ENCODE data around the gene ZNF691.
"Not testable (repeated sequence)": the region's sequence is repeated elsewhere in the genome, so short reads cannot be mapped to it uniquely, and the experiment has no call there.

The ZNF691 gene

DNA sequence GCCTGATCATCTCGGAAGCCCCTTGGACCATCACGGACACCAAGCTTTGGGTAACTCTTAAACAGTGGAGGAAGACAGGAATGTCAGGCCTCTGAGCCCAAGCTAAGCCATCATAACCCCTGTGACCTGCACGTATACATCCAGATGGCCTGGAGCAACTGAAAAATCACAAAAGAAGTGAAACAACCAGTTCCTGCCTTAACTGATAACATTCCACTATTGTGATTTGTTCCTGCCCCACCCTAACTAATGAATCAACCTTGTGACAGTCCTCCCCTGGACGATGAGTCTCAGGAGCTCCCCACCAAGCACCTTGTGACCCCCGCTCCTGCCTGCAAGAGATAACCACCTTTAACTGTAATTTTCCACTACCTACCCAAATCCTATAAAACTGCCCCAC lies 13.0 kb downstream of the ZNF691 start:
- not testable (repeated sequence) for DNase-seq (ENCODE audit: low read depth in 2 of 2)

DNA sequence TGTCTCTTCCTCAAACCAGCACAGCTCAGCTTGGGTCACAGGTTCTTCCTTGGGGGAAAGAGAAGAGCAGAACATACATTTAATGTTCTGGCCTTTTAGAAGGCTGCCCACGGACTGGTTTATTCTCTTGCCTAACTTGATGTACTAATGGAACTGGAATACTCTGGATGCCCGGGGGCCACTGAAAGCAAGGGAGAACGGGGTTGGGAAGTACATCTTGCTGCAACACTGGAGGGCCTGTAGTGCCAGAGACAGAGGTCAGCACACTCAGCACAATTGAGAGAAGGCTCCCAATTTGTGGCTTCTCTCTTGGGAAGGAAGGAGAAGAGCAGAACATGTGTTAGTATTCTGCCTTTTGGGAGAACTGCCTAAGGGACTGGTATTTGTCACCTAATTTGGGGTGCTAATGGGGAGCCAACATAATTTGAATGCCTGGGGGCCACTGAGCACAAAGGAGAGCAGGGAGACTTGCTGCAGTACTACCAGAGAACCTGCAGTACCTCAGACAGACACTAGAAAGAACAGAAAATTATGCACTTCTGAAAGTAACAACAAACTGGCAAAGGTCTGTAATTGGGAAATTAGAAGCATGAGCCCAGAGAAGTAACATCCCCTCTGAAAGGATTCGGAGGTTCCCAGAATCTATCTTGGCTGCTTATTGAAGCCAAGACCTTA lies 14.1 kb downstream of the ZNF691 start:
- no peak for DNase-seq (ENCODE audit: low read depth in 2 of 2)

DNA sequence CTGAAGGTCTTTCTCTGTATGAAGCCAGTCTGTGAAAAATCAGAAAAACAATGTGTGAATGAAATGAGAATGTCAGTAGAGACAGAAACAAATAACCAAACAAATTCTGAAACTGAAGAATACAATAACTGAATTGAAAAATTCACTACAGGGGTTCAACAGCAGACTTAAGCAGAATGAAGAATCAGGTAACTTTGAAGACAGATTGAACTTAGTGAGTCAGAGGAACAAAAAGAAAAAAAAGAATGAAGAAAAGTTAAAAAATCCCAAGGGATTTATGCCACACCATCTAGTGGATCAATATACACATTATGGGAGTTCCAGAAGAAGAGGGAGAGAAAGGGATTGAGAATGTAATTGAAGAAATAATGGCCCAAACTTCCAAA lies 14.6 kb downstream of the ZNF691 start:
- no peak for DNase-seq (ENCODE audit: low read depth in 2 of 2)

DNA sequence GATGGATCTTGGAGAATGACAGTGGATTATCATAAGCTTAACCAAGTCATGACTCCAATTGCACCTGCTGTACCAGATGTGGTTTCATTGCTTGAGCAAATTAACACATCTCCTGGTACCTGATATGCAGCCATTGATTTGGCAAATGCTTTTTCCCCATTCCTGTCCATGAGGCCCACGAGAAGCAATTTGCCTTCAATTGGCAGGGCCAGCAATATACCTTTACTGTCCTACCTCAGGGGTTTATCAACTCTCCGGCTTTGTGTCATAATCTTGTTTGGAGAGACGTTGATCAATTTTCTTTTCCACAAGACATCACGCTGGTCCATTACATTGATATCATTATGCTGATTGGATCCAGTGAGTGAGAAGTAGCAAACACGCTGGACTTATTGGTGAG lies 20.1 kb downstream of the ZNF691 start:
- DNase-seq (ENCODE audit: low read depth in 2 of 2), result no peak

- DNase-seq (ENCODE audit: low read depth in 2 of 2), result not testable (repeated sequence)
Observed at GRCh38 chr1:42868466-42868865, 22.1 kb downstream of the ZNF691 start.

- DNase-seq (ENCODE audit: low read depth in 2 of 2), result not testable (repeated sequence)
Observed at GRCh38 chr1:42869254-42869653, 22.8 kb downstream of the ZNF691 start.

GRCh38 chr1:42869751-42870150 lies 23.3 kb downstream of the ZNF691 start:
- not testable (repeated sequence) for DNase-seq (ENCODE audit: low read depth in 2 of 2)

GRCh38 chr1:42873108-42873507 lies 26.7 kb downstream of the ZNF691 start:
- not testable (repeated sequence) for DNase-seq (ENCODE audit: low read depth in 2 of 2)

DNA sequence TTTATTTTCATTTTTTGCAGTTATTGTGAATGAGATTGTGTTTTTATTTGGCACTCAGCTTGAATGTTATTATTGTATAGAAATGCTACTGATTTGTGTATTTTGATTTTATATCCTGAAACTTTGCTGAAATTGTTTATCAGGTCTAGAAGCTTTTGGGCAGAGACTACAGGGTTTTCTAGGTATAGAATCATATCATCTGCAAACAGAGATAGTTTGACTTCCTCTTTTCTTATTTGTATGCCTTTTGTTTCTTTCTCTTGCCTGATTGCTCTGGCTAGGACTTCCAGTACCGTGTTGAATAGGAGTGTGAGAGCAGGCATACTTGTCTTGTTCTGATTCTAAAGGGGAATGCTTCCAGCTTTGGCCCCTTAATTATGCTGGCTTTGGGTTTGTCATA lies 27.3 kb downstream of the ZNF691 start:
- DNase-seq (ENCODE audit: low read depth in 2 of 2), result no peak

DNA sequence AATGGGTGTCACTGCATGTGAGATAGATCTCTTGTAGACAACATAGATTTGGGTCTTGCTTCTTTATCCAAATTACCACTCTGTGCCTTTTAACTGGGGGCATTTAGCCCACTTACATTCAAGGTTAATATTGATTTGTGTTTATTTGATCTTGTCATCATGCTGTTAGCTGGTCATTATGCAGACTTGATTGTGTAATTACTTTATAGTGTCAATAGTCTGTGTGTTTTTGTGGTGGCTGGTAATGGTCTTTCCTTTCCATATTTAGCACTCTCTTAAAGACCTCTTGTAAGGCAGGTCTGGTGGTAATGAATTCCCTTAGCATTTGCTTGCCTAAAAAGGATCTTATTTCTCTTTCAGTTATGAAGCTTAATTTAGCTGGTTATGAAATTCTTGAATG lies 29.6 kb downstream of the ZNF691 start:
- no peak for DNase-seq (ENCODE audit: low read depth in 2 of 2)

DNA sequence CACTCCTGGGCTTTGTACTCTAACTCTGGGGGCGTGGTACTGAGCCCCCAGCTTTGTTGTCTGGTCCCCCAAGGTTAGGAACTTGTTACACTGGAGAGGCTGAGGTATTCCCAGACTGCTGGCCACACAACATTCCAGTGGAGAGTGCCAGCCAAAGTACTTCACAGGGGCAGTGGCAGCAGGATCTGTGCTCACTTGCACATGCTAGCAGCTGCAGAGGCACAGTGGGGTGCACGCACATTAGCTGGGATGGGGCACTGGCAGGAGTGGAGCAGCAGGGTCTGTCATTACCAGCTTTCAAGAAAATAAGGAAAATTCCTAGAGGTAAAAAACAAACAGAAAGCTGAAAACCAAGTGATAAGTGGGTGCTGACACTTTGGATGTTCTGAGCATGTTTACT lies 31.0 kb downstream of the ZNF691 start:
- no peak for DNase-seq (ENCODE audit: low read depth in 2 of 2)

DNA sequence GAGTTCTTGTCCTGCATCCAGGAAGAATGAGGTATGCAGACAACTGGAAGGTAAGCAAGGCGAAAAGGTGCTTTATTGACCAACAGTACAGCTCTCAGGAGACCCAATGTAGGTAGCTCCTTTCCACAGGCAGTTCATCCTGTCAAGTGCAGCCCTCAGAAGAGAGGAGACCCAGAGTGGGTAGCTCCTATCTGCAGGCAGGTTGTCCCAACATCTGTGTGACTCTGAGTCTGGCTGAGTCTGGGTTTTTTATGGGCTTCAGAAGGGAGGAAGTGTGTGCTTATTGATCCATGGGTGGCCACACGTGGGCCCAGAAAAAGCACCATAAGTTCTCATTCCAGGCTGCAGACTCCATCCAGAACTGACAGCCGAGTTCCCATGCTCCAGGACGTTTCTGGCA lies 34.0 kb downstream of the ZNF691 start:
- DNase-seq (ENCODE audit: low read depth in 2 of 2), result no peak

- DNase-seq (ENCODE audit: low read depth in 2 of 2), result no peak
Observed at GRCh38 chr1:42886046-42886739, 39.8 kb downstream of the ZNF691 start.

- DNase-seq (ENCODE audit: low read depth in 2 of 2), result no peak
Observed at GRCh38 chr1:42886800-42887199, 40.4 kb downstream of the ZNF691 start.

GRCh38 chr1:42887366-42887765 lies 41.0 kb downstream of the ZNF691 start:
- no peak for DNase-seq (ENCODE audit: low read depth in 2 of 2)

GRCh38 chr1:42888013-42888633 lies 41.7 kb downstream of the ZNF691 start:
- no peak for DNase-seq (ENCODE audit: low read depth in 2 of 2)

- DNase-seq (ENCODE audit: low read depth in 2 of 2), result no peak
Observed at GRCh38 chr1:42889264-42889663, 42.9 kb downstream of the ZNF691 start.

GRCh38 chr1:42891465-42892138 lies 45.2 kb downstream of the ZNF691 start:
- no peak for DNase-seq (ENCODE audit: low read depth in 2 of 2)

DNA sequence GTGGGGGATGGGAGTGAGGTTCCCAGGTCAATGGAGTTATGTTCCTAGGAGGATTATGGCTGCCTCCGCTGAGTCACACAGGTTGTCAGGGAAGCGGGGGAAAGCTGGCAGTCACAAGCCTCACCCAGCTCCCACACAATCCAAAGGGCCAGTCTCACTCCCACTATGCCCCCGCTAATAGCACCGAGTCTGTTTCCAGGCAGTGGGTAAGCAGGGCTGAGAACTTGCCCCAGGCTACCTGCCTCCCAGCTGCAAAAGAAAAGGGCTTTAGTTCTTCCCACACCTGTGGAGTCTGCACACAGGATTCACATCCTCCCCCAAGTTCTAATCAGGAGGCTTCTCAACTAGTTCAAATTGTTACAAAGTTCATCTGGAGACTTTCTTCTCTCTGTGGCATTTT lies 53.5 kb downstream of the ZNF691 start:
- not testable (repeated sequence) for DNase-seq (ENCODE audit: low read depth in 2 of 2)

Data from fibroblast of skin of left quadriceps (primary cell).